Hepatocyte (in vitro differentiated cells): ENCODE results near the gene DIAPH3.

Experiments used
- CTCF ChIP-seq: fragments of 200-600 bp; sonication (generic); IDR thresholded peaks from 2 replicates; pipeline ENCODE4 v1.5.1; 2016; ENCODE audit warnings: antibody characterized with exemption, mild to moderate bottlenecking; ENCODE audit not compliant: poor library complexity
- EZH2 ChIP-seq: fragments of 200-600 bp; sonication (generic); IDR thresholded peaks from 2 replicates; pipeline ENCODE4 v1.6.1; 2016; ENCODE audit warnings: antibody characterized with exemption, mild to moderate bottlenecking, borderline replicate concordance

GRCh38 chr13:59635589-59635988, 528.1 kb downstream of the DIAPH3 start:
- TF ChIP-seq CTCF, result no peak
- TF ChIP-seq EZH2, result no peak
